A673 (cell line): ENCODE data around the gene TANC1. TPM values are rescaled to one million over a fixed set of nuclear protein-coding genes. Genes with fewer than 3 reads are reported as not detected.

Experiments used
- BruUV-seq: library from RNA; stranded (reverse); fragments of 400-500 nt; replicated peaks from 2 replicates; lab custom pipeline; 2021; lab: Mats Ljungman, UMichigan
- CTCF ChIA-PET: fragments of 300-600 bp; sonication (Branson Sonifier 250); formaldehyde crosslinking; loops from one replicate; lab custom pipeline; 2022; ENCODE audit warnings: antibody characterized with exemption; lab: Charles Lee
- POLR2A ChIA-PET: fragments of 300-600 bp; sonication (Branson Sonifier 250); formaldehyde crosslinking; loops from one replicate; lab custom pipeline; 2022; ENCODE audit warnings: antibody characterized with exemption; ENCODE audit not compliant: low non-redundant PET; lab: Charles Lee
- DNase-seq: peaks from one replicate; pipeline ENCODE4 v3.0.0-alpha.2; 2015; ENCODE audit warnings: low spot score
- H3K27ac ChIP-seq: fragments of 200-600 bp; sonication (generic); 2 replicates; pipeline ENCODE4 v1.5.1; 2016; ENCODE audit warnings: mixed run types, low read depth, mild to moderate bottlenecking, mixed read lengths, antibody characterized with exemption, low read length; ENCODE audit not compliant: poor library complexity, severe bottlenecking
- H3K27me3 ChIP-seq: fragments of 200-600 bp; sonication (generic); replicated peaks from 2 replicates; pipeline ENCODE4 v1.6.1; 2017; ENCODE audit warnings: mixed run types, low read depth, mild to moderate bottlenecking, mixed read lengths, antibody characterized with exemption, low read length; ENCODE audit not compliant: insufficient read depth, poor library complexity
- H3K36me3 ChIP-seq: fragments of 200-600 bp; sonication (generic); 2 replicates; pipeline ENCODE4 v1.6.1; 2016; ENCODE audit warnings: mixed run types, mild to moderate bottlenecking, mixed read lengths, antibody characterized with exemption, low read length; ENCODE audit not compliant: insufficient read depth, poor library complexity, severe bottlenecking
- H3K4me1 ChIP-seq: fragments of 200-600 bp; sonication (generic); 2 replicates; pipeline ENCODE4 v1.6.1; 2017; ENCODE audit warnings: mixed run types, mild to moderate bottlenecking, mixed read lengths, antibody characterized with exemption, low read length; ENCODE audit not compliant: insufficient read depth, poor library complexity, severe bottlenecking
- H3K4me3 ChIP-seq: fragments of 200-600 bp; sonication (generic); 2 replicates; pipeline ENCODE4 v1.5.1; 2016; ENCODE audit warnings: low read depth, mixed run types, mild to moderate bottlenecking, mixed read lengths, low read length; ENCODE audit not compliant: poor library complexity, severe bottlenecking
- H3K9me3 ChIP-seq: fragments of 200-600 bp; sonication (generic); 2 replicates; pipeline ENCODE4 v1.6.1; 2016; ENCODE audit warnings: mixed run types, low read depth, mild to moderate bottlenecking, mixed read lengths, antibody characterized with exemption, low read length; ENCODE audit not compliant: poor library complexity, severe bottlenecking
- EZH2 ChIP-seq: fragments of 200-600 bp; sonication (generic); IDR thresholded peaks from 2 replicates; pipeline ENCODE4 v1.6.1; 2017; ENCODE audit warnings: borderline replicate concordance, low read depth, mild to moderate bottlenecking, mixed read lengths, antibody characterized with exemption, low read length; ENCODE audit not compliant: poor library complexity, severe bottlenecking
- intact Hi-C: fragments of 100-400 bp; cut with micrococcal nuclease; formaldehyde crosslinking; loops from one replicate; pipeline ENCODE4 v1.10.0; 2022; ENCODE audit not compliant: unreplicated experiment
- total RNA-seq: library from RNA; stranded (reverse); gene quantifications from 2 replicates; pipeline ENCODE4 v1.2.3, GENCODE V29; 2021
- TF ChIP-seq, protein P1 (sequence below): fragments of 300-800, 200-600 bp; sonication (generic); conservative IDR thresholded peaks from 2 replicates; pipeline ENCODE4 v1.5.1; 2017; ENCODE audit warnings: low read depth, mild to moderate bottlenecking, antibody characterized with exemption, low read length, moderate library complexity, mixed read lengths

The TANC1 gene
- total RNA-seq, 1 experiment from 2014 or later, result 9.0 TPM

DNA sequence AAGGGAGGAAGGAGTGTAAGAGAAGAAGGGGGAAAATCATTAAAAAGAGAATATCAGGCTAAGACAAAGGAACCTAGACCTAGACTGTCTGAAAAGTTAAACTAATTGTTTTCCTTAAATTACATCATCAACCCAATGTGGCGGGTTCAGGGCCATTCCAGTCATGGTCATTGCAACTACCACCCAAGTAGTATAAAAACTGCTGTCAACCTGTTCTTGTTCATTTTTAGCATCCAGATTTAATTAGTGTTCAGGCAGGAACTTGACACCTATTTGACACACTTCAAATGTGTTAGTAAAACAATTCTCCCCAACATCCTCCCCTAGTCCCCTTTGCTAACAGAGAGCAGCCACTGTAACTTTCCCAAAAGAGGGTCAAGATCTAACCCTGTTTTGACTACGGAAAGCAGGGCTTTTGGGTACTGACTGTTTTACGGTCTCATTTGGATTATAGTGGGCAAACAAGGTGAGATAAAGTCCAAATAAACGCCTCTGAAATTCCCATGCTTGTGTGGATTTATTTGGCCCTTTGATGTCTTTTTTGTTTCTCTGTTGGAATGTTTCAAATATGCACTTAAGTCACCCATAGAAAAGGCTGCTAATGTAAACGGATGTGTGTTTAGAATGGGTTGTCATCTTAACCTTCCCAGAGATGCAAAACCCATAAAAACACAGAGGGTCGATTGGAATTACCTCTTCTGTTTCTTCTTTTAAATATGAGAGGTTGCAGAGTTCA, 19.3 kb upstream of the TANC1 start:
- no TSS peak for BruUV-seq
- Histone ChIP-seq H3K9me3 (no peaks in the 10 kb centered on the region), H3K27me3 (no peaks in the 10 kb centered on the region), H3K36me3 (no peaks in the 10 kb centered on the region), H3K27ac (no peak overlapping the region), H3K4me3 (no peak overlapping the region), H3K4me1 (peaks cover 8% of the 10 kb centered on the region)
- DNase-seq, result no peak
- CTCF ChIA-PET, result no interaction called here
- no peak for TF ChIP-seq EZH2
- TF ChIP-seq, protein P1, sequence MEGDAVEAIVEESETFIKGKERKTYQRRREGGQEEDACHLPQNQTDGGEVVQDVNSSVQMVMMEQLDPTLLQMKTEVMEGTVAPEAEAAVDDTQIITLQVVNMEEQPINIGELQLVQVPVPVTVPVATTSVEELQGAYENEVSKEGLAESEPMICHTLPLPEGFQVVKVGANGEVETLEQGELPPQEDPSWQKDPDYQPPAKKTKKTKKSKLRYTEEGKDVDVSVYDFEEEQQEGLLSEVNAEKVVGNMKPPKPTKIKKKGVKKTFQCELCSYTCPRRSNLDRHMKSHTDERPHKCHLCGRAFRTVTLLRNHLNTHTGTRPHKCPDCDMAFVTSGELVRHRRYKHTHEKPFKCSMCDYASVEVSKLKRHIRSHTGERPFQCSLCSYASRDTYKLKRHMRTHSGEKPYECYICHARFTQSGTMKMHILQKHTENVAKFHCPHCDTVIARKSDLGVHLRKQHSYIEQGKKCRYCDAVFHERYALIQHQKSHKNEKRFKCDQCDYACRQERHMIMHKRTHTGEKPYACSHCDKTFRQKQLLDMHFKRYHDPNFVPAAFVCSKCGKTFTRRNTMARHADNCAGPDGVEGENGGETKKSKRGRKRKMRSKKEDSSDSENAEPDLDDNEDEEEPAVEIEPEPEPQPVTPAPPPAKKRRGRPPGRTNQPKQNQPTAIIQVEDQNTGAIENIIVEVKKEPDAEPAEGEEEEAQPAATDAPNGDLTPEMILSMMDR, result no peak
- intact Hi-C loops, result no loop called here
- POLR2A ChIA-PET, result no interaction called here

DNA sequence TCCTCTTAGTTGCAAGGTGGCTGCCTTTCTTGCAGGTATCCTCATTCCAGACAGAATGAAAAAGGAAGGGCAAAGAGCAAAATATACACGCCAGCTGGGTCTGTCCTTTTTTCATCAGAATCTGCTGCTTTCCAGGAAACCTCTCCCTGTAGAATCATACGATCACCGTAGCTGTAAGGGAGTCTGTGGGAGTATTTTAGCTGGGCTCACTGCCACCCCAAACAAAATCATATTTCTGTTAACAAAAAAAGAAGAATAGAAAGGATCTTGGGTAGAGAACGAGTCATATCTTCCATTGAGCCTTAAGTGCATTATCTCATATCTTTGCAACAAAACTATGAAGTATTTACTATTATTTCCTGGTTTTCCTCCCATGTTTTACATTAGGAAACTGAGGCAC, 15.0 kb upstream of the TANC1 start:
- BruUV-seq, result no TSS peak
- intact Hi-C loops, result no loop called here
- Histone ChIP-seq H3K4me1 (peaks cover 13% of the 10 kb centered on the region), H3K4me3 (no peak overlapping the region), H3K27ac (no peak overlapping the region), H3K9me3 (no peaks in the 10 kb centered on the region), H3K36me3 (no peaks in the 10 kb centered on the region), H3K27me3 (no peaks in the 10 kb centered on the region)
- peak; percentile 13 for DNase-seq
- CTCF ChIA-PET, result interaction anchor here (0.5 kb wide), 1 partner anchor 16 kb away, joined by 4 read pairs; no protein-coding TSS in a partner anchor
- TF ChIP-seq EZH2, result no peak
- POLR2A ChIA-PET, result no interaction called here

DNA sequence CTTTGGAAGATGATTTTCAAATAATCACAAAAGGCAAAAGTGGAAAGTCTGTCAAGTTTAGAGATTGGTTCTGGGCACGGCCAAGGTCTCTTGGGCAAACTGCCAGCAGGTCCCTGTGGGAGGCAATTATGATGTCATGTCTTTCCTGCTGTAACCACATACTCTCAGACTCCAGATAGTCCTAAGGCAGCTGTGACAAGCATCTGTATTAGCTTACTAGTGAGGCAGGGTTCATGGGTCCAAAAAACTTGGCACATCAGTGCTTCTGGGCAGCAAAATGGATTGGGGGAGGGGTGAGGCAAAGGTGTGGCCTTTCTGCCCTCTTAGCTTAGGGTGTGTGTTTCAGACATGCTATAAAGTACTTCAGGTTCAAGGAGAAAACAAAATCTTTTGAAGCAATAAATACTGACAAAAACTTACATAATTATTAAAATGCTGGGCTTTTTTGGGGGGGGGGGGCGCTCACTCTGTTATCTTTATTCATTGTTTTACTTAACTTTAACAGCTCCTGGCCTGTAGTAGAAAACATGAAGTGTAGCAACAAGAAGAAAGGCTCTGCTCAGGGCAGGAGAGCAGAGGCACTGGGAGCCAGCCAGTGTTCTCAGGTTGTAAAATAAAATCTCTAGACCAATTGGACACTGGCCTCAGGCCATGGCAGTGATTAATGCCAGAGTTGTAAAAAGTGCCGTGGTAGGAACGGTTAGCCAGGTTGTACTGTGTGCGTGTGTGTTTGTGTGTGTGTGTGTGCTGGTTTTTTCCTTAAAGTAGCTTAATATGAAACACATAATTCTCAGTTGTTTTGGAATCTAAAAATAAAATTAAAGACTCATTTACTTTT, 14.3 kb upstream of the TANC1 start:
- intact Hi-C loops, result no loop called here
- peak; percentile 93 for DNase-seq
- Histone ChIP-seq H3K4me1 (peaks cover 13% of the 10 kb centered on the region), H3K4me3 (no peak overlapping the region), H3K27me3 (no peaks in the 10 kb centered on the region), H3K36me3 (no peaks in the 10 kb centered on the region), H3K27ac (no peak overlapping the region), H3K9me3 (no peaks in the 10 kb centered on the region)
- POLR2A ChIA-PET, result interaction anchor here (0.6 kb wide), 1 partner anchor 46 kb away, joined by 3 read pairs; no protein-coding TSS in a partner anchor
- CTCF ChIA-PET, result interaction anchor here (0.5 kb wide), 1 partner anchor 16 kb away, joined by 4 read pairs; no protein-coding TSS in a partner anchor
- TF ChIP-seq EZH2, result no peak
- TF ChIP-seq, protein P1, result no peak
- no TSS peak for BruUV-seq
